ENCODE results near the gene PSPN.
A peak's percentile ranks its signal among the peaks of the same experiment; 100 is the strongest.

PSPN gene

DNA sequence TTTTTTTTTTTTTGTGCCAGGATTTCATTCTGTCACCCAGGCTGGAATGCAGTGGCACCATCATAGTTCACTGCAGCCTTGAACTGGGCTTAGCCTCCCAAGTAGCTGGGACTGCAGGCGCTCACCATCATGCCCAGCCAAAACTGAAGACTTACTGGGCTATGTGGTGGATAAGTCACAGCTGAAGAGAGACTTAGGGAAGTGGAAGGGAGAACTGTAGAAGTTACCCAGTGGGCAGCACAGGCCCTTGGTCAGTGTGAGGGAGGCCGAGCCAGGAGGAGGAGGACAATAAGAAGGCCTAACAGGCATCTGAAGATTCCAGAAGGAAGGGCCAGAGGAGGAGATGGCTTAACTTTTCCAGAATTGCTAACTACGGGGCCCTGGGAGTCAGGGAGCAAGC lies 4.0 kb upstream of the PSPN start:
- TF ChIP-seq, protein P1, sequence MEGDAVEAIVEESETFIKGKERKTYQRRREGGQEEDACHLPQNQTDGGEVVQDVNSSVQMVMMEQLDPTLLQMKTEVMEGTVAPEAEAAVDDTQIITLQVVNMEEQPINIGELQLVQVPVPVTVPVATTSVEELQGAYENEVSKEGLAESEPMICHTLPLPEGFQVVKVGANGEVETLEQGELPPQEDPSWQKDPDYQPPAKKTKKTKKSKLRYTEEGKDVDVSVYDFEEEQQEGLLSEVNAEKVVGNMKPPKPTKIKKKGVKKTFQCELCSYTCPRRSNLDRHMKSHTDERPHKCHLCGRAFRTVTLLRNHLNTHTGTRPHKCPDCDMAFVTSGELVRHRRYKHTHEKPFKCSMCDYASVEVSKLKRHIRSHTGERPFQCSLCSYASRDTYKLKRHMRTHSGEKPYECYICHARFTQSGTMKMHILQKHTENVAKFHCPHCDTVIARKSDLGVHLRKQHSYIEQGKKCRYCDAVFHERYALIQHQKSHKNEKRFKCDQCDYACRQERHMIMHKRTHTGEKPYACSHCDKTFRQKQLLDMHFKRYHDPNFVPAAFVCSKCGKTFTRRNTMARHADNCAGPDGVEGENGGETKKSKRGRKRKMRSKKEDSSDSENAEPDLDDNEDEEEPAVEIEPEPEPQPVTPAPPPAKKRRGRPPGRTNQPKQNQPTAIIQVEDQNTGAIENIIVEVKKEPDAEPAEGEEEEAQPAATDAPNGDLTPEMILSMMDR (IDR thresholded peaks at IDR 0.05; ENCODE audit: control insufficient read depth, extremely low read depth, insufficient read depth), result no peak
- H3K4me3 ChIP-seq (ENCODE audit: low read depth, low read length), result no peak overlapping the region
- DNase-seq (ENCODE audit: low read depth), result no peak

DNA sequence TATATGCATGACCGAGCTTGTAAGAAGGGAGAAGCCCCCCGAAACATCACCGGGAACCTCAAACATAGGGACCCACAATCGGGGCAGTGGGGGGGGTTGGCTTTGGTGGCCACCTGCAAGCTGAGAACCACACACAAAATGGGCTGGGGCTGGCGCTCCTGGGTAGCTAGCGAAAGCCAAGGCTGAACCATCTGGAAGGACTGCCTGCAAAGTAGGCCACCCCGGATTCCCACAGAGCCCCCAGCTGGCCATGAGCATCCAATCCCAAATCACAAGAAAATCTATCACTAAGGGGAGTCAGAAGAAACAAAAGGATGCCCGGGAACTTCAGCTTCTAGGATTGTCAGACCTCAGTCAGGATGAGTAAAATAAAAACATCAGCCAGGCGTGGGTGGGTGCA lies 2.8 kb upstream of the PSPN start:
- no peak for DNase-seq (ENCODE audit: low read depth)
- TF ChIP-seq, protein P1 (IDR thresholded peaks at IDR 0.05; ENCODE audit: control insufficient read depth, extremely low read depth, insufficient read depth), result no peak

DNA sequence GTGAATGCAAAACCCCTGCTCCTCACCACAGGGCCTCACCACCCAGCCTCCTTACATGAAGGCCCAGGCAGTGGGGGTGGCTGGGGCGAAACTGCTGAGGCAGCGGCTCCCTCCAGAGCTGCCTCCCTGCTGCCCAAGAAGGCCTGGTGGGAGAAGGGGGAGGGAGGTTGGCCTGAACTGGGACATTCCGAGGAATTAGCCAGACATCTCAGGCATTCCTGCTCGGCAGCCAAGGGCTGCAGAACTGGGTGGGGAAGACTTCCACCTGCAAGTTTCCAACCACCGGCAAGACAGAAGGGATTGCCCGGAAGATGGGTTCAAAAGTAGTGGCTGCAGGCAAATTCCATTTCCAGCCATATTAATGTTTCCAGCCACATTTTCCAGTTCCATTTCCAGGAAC lies 2.3 kb upstream of the PSPN start:
- TF ChIP-seq, protein P1 (IDR thresholded peaks at IDR 0.05; ENCODE audit: control insufficient read depth, extremely low read depth, insufficient read depth), result no peak
- DNase-seq (ENCODE audit: low read depth), result no peak
- H3K4me3 ChIP-seq (ENCODE audit: low read depth, low read length), result no peak overlapping the region

More for the DNA sequence above, 2.8 kb upstream of the PSPN start:
- no peak overlapping the region for H3K4me3 ChIP-seq (ENCODE audit: low read depth, low read length)

DNA sequence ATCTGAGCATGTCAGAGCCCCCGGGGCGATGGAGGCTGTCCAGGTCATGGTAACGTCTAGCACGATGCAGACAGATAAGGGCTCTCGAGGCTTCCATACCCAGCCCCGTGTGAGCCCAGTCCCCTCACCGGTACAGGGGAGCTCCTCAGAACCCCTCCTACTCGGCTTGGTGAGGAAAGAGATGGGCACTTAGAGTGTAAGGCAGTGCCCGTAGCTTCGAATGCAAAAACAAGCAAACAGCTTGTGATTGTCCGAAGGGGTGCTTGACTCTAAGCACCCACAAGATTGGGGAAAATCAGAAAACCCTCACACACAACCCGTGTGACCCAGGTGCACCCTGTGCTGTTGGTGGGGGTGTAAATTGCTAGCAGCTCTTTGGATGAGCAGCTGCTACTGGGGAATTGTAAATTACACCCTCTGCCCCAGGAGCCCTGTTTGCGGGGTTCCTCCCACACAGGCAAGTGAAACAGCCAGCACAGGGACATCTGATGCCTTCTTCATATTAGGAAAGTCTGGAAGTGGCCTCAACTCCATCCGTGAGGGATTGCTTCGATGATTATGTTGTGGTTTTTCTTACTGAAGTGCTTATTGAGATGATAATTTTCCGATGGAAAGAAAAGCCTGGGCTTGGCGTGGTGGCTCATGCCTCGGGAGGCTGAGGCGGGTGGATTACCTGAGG lies 918 bp upstream of the PSPN start:
- DNase-seq (ENCODE audit: low read depth), result no peak
- TF ChIP-seq, protein P1 (IDR thresholded peaks at IDR 0.05; ENCODE audit: control insufficient read depth, extremely low read depth, insufficient read depth), result no peak
- H3K4me3 ChIP-seq (ENCODE audit: low read depth, low read length), result no peak overlapping the region

DNA sequence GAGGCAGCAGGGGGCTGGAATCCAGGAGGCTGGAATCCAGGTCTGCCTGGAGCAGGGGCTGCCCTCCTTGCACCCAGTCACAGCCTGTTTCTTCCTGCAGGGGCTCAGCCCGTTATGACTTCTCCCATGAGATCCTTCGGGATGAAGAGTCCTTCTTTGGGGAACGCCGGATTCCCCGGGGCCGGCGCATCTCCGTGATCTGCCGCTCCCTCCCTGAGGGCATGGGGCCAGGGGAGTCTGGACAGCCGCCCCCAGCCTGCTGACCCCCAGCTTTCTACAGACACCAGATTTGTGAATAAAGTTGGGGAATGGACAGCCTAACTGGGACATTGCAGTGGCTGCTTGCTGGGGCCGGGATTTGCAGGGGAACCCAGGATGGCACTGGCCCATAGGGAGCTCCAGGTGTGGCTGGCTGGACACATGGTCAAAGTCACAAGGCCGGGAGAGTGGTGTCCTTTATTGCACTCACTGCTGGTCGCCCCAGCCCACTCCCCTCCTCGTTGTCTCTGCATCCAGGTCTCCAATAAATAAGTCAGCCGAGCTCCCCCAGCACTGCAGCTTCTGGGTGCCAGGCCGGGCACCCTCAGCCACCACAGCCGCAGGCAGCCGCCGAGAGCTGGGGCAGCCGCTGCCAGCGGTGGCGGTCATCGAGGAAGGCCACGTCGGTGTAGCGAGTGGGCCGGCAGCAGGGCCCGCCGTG lies 872 bp downstream of the PSPN start:
- TF ChIP-seq, protein P1 (IDR thresholded peaks at IDR 0.05; ENCODE audit: control insufficient read depth, extremely low read depth, insufficient read depth), result no peak
- no peak overlapping the region for H3K4me3 ChIP-seq (ENCODE audit: low read depth, low read length)
- DNase-seq (ENCODE audit: low read depth), result no peak

DNA sequence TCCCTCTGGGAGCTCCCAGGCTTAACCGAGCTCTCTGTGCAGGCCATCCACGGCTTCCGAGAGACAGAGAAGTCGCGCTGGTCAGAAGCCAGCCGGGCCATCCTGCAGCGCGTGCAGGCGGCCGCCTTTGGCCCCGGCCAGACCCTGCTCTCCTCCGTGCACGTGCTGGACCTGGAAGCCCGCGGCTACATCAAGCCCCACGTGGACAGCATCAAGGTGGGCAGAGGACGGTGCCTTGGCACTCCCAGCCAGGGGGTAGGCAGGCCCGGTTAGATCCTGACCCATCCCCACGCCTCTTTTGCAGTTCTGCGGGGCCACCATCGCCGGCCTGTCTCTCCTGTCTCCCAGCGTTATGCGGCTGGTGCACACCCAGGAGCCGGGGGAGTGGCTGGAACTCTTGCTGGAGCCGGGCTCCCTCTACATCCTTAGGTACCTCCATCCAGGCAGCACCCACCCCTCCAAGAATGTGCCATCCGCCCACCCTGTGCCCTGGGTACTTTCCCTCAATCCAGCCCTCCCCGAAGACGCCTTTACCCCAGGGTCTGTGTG lies 1.5 kb downstream of the PSPN start:
- peak overlapping the region; percentile 61 for H3K4me3 ChIP-seq (ENCODE audit: low read depth, low read length)
- TF ChIP-seq, protein P1 (IDR thresholded peaks at IDR 0.05; ENCODE audit: control insufficient read depth, extremely low read depth, insufficient read depth), result no peak
- no peak for DNase-seq (ENCODE audit: low read depth)
